Sigmoid colon (tissue), 4 donors: Measurements from ENCODE around the gene CSK.

Experiments used
- CTCF ChIP-seq, 4 experiments: fragments of 450-650 bp in 3 of 4; fragments of 200-600 bp in 1 of 4; IDR thresholded peaks; one replicate each; pipeline ENCODE4 v1.5.1; 2016 to 2019; ENCODE audit warnings: antibody characterized with exemption in 4 of 4, mild to moderate bottlenecking in 3 of 4, moderate library complexity in 2 of 4
- EP300 ChIP-seq, 4 donors: sonication (generic); formaldehyde crosslinking; IDR thresholded peaks; one replicate each; pipeline ENCODE4 v1.6.1; 2017; ENCODE audit warnings: antibody characterized with exemption in 4 of 4
- POLR2AphosphoS5 ChIP-seq, 4 donors: sonication (generic); formaldehyde crosslinking; IDR thresholded peaks; one replicate each; pipeline ENCODE4 v1.6.1; 2017; ENCODE audit warnings: antibody characterized with exemption in 4 of 4

GRCh38 chr15:74845581-74845980 is 63.7 kb downstream of the CSK start:
- TF ChIP-seq CTCF (IDR thresholded peaks at IDR 0.05) = no peak
- no peak for TF ChIP-seq POLR2AphosphoS5 (IDR thresholded peaks at IDR 0.05)
- TF ChIP-seq EP300 (IDR thresholded peaks at IDR 0.05) = no peak
